ENCODE results near the gene PTPRK. TPM values are rescaled to one million over a fixed set of nuclear protein-coding genes. Genes with fewer than 3 reads are reported as not detected.

Gene PTPRK
- total RNA-seq, 2 donors from 2014 or later, result 60.6 to 121 TPM

DNA sequence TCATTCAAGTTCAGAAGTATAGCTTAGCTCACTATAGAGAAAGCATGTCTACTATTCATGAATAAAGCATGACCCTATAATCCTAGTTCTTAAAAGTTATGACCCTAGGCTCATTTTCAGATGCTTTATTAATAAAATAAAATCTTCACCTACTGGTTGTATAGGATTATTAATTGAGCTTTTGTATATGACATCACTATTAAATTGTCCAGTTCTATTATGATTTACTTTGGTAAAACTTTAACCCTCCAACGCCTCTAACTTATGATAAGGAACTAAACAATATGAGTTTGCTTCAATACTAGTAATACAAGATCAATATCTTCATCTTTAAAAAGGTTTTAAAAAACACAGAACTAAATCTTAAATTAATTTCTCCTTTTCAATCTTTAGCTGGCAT is 356.1 kb downstream of the PTPRK start:
- WGBS, 2 donors, result 63 to 67% methylated on average over 1 of the region's 1 CpG
- ATAC-seq, result no peak

DNA sequence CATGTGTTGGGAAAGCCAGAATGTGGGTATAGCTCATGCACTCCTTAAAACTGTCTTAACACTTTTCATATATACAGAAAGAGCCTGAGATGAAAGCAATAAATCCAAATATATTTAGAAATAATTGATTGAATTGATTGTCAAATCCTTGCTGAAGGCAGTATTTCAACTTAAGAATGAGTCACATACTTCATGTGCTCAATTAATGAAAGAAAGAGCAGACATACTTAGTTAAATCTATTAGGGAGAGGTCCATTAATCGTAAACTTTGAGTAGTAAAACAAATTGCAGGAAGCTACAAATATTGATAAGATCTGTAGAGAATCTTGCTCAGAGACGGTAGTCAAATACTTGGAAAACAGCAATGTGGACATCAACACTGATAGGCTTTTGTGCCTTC is 358.0 kb downstream of the PTPRK start:
- H3K4me3 ChIP-seq, result no peak overlapping the region
- 76 to 88% methylated on average over 2 of the region's 2 CpGs for WGBS, 2 donors
- peaks cover 3% of the 10 kb centered on the region for H3K4me1 ChIP-seq
- no peaks in the 10 kb centered on the region for H3K9me3 ChIP-seq
- no peak overlapping the region for H3K27ac ChIP-seq
- TF ChIP-seq, protein P1, sequence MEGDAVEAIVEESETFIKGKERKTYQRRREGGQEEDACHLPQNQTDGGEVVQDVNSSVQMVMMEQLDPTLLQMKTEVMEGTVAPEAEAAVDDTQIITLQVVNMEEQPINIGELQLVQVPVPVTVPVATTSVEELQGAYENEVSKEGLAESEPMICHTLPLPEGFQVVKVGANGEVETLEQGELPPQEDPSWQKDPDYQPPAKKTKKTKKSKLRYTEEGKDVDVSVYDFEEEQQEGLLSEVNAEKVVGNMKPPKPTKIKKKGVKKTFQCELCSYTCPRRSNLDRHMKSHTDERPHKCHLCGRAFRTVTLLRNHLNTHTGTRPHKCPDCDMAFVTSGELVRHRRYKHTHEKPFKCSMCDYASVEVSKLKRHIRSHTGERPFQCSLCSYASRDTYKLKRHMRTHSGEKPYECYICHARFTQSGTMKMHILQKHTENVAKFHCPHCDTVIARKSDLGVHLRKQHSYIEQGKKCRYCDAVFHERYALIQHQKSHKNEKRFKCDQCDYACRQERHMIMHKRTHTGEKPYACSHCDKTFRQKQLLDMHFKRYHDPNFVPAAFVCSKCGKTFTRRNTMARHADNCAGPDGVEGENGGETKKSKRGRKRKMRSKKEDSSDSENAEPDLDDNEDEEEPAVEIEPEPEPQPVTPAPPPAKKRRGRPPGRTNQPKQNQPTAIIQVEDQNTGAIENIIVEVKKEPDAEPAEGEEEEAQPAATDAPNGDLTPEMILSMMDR (IDR thresholded peaks at IDR 0.05), result no peak
- TF ChIP-seq POLR2A (IDR thresholded peaks at IDR 0.05), result no peak
- DNase-seq, result no peak
- no peaks in the 10 kb centered on the region for H3K36me3 ChIP-seq (replicated peaks in 1 of 2; ENCODE audit: insufficient read depth in 1 of 2, low read depth in 2 of 2)
- ATAC-seq, result no peak
- intact Hi-C loops (cut with DNase I), result no loop called here
- H3K27me3 ChIP-seq, result no peaks in the 10 kb centered on the region

More for the DNA sequence above, 356.1 kb downstream of the PTPRK start:
- Histone ChIP-seq H3K27me3 (no peaks in the 10 kb centered on the region), H3K27ac (no peak overlapping the region), H3K4me3 (no peak overlapping the region), H3K36me3 (replicated peaks in 1 of 2; ENCODE audit: insufficient read depth in 1 of 2, low read depth in 2 of 2) (no peaks in the 10 kb centered on the region), H3K9me3 (no peaks in the 10 kb centered on the region), H3K4me1 (peaks cover 3% of the 10 kb centered on the region)
- TF ChIP-seq, protein P1 (IDR thresholded peaks at IDR 0.05), result no peak
- no peak for TF ChIP-seq POLR2A (IDR thresholded peaks at IDR 0.05)
- no peak for DNase-seq
- intact Hi-C loops (cut with DNase I), result no loop called here

DNA sequence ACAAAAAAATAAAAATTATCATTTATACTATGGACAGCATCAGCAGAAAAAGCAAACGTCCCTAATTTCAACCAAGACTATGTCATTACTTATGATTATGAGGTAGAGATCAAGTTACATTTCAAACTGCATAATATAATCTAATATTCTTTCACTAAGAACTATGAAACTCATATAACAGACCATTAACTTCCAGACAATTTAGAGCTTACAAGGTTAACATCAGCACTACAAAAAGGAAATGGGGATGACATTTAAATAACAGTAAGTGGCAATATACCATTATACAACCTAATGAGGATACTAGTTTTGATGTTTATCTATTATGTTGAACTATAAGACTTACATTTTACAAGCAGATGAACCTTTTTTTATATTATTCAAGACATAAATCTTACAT is 358.6 kb downstream of the PTPRK start:
- Histone ChIP-seq H3K27ac (no peak overlapping the region), H3K4me3 (no peak overlapping the region), H3K9me3 (no peaks in the 10 kb centered on the region), H3K4me1 (peaks cover under 1% of the 10 kb centered on the region), H3K36me3 (replicated peaks in 1 of 2; ENCODE audit: insufficient read depth in 1 of 2, low read depth in 2 of 2) (no peaks in the 10 kb centered on the region), H3K27me3 (no peaks in the 10 kb centered on the region)
- ATAC-seq (no peak), DNase-seq (no peak)
- TF ChIP-seq POLR2A (IDR thresholded peaks at IDR 0.05), result no peak
- TF ChIP-seq, protein P1 (IDR thresholded peaks at IDR 0.05), result no peak
- intact Hi-C loops (cut with DNase I), result no loop called here
- 32 to 46% methylated on average over 1 of the region's 1 CpG for WGBS, 2 donors

DNA sequence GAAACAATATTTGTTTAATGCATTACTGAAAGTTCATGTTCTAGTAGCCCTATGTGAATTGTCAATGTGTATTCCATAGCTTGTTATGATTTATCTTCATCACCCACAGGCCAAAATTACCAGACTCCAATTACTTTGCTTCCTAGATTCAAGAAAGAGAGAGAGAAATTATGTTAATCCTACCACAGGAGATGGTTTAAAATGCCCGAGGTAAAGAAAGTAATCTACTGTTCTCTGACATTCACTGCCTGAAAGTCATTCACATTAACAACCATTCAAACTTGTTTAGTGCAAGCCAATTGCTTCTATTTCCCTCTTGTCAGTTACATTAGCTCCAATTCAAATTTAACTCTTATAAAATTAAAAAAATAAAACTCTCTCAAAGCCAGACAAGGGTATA is 359.1 kb downstream of the PTPRK start:
- intact Hi-C loops (cut with DNase I), result no loop called here
- TF ChIP-seq, protein P1 (IDR thresholded peaks at IDR 0.05), result no peak
- no peak for TF ChIP-seq POLR2A (IDR thresholded peaks at IDR 0.05)
- Histone ChIP-seq H3K36me3 (replicated peaks in 1 of 2; ENCODE audit: insufficient read depth in 1 of 2, low read depth in 2 of 2) (no peaks in the 10 kb centered on the region), H3K4me1 (no peaks in the 10 kb centered on the region), H3K9me3 (no peaks in the 10 kb centered on the region), H3K27me3 (no peaks in the 10 kb centered on the region), H3K27ac (no peak overlapping the region), H3K4me3 (no peak overlapping the region)
- no peak for DNase-seq
- no peak for ATAC-seq
- 49 to 63% methylated on average over 1 of the region's 1 CpG for WGBS, 2 donors

DNA sequence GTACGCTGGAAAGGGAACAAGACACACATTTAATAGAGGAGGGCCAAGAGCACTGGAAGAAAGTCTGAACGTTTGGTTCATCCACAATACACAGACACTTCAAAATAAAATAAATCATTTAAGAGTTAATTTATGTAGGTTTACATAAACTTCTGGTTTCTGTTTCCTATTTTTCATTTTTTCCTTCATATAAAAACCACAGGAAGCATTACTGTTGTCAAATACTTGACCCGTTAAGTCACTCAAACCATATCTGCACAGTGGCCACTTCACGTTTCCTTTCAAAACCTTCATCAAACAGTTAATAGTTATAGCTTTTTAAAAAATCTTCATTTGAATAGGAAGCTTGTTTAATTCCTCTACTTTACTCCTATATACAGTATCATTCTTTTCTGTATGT is 361.9 kb downstream of the PTPRK start:
- TF ChIP-seq POLR2A (IDR thresholded peaks at IDR 0.05), result no peak
- TF ChIP-seq, protein P1 (IDR thresholded peaks at IDR 0.05), result no peak
- Histone ChIP-seq H3K36me3 (replicated peaks in 1 of 2; ENCODE audit: insufficient read depth in 1 of 2, low read depth in 2 of 2) (no peaks in the 10 kb centered on the region), H3K4me3 (no peak overlapping the region), H3K4me1 (no peaks in the 10 kb centered on the region), H3K27ac (no peak overlapping the region), H3K27me3 (no peaks in the 10 kb centered on the region), H3K9me3 (no peaks in the 10 kb centered on the region)
- no peak for ATAC-seq
- 74 to 76% methylated on average over 4 of the region's 4 CpGs for WGBS, 2 donors
- intact Hi-C loops (cut with DNase I), result no loop called here
- DNase-seq, result no peak
